ENCODE data around the gene CCDC13.
A peak's percentile ranks its signal among the peaks of the same experiment; 100 is the strongest.

Gene CCDC13

DNA sequence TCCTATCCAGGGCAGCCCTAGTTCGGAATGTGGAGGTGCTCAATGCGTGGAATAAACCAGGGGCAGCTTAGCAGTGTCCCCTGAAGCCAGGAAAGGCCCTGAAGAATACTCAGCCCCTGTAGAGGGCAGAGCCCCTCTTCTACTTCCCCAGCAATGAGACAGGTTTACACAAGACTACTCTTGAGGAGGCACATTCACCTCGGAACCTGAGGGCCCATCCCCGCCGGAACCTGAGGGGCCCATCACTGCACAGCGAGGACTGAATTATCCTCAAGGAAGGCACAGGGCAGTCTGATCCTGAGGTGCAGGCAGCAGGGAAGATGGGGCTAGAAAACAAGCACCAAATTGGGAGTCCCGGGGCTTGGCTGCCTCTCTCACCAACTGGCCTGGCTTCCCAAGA, 22.2 kb downstream of the CCDC13 start:
- no peaks in the 10 kb centered on the region for H3K79me1 ChIP-seq (ENCODE audit: low read depth, low read length)
- H2AFZ ChIP-seq (ENCODE audit: low read length): no peak overlapping the region
- H3K4me2 ChIP-seq (ENCODE audit: insufficient read depth, low read length, poor library complexity, severe bottlenecking): no peak overlapping the region
- no peak overlapping the region for H4K91ac ChIP-seq (ENCODE audit: low read depth, low read length, poor library complexity)
- H2BK15ac ChIP-seq (ENCODE audit: low read length): no peak overlapping the region
- H3K27ac ChIP-seq (replicated peaks; ENCODE audit: low read length): no peak overlapping the region
- H3K4ac ChIP-seq (ENCODE audit: low read length): no peak overlapping the region
- H3K9me3 ChIP-seq (replicated peaks in 1 of 2; ENCODE audit: control insufficient read depth in 2 of 2, insufficient read depth in 1 of 2, low read depth in 1 of 2, low read length in 2 of 2): no peaks in the 10 kb centered on the region
- no peaks in the 10 kb centered on the region for H3K27me3 ChIP-seq (ENCODE audit: control insufficient read depth in 3 of 3, insufficient read depth in 3 of 3, low read depth in 1 of 3, low read length in 3 of 3)
- no peak for DNase-seq (ENCODE audit: low spot score)
- no peak overlapping the region for H3K14ac ChIP-seq (ENCODE audit: low read length)
- no peak overlapping the region for H3K4me3 ChIP-seq (ENCODE audit: low read length in 2 of 2)
- no peak overlapping the region for H2AK5ac ChIP-seq (ENCODE audit: low read depth, low read length)
- WGBS, 2 donors (ENCODE audit: extremely low coverage in 2 of 2, insufficient read length in 2 of 2, insufficient replicate concordance in 1 of 2): no CpG with 5 or more reads among the region's 7 CpGs
- H3K9ac ChIP-seq (ENCODE audit: low read depth, low read length, poor library complexity): no peak overlapping the region
- H3K36me3 ChIP-seq (replicated peaks in 1 of 2; ENCODE audit: control insufficient read depth in 2 of 2, insufficient read depth in 2 of 2, low read length in 2 of 2): no peaks in the 10 kb centered on the region
- no peak overlapping the region for H2BK120ac ChIP-seq (ENCODE audit: low read depth, low read length)
- peaks cover 0 to 13% of the 10 kb centered on the region in 2 donors for H3K4me1 ChIP-seq (ENCODE audit: control insufficient read depth in 2 of 2, insufficient read depth in 1 of 2, low read depth in 1 of 2, low read length in 2 of 2)
- no peak overlapping the region for H2BK5ac ChIP-seq (ENCODE audit: low read length)
- H3K18ac ChIP-seq (ENCODE audit: low read length): no peak overlapping the region
- H3K23ac ChIP-seq (ENCODE audit: low read depth, low read length, poor library complexity): no peak overlapping the region
- no peak overlapping the region for H4K8ac ChIP-seq (ENCODE audit: low read depth, low read length)
- H2BK12ac ChIP-seq (ENCODE audit: low read length): no peak overlapping the region

DNA sequence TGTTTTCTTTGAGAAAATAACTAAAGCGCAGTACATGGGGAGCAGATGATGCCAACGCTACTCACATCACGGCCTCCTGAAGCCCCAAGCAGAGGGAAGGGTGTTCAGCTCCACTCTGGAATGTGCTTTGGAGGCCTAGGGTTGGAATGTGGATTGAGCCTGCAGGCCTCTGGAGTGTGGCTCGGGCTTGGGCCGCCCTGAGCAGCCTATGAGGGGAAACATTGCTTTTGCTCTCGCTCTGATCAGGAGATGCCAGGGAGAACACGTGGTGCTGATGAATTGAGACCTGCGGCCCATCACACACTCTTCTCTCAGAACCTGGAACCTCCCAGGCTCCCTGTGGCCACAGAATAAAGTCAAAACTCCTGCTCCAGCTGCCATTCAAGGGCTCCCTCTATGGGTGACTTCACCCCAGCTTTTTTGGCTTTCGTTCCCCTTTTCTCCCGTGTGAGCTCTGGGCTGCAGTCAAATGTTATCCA, 23.3 kb downstream of the CCDC13 start:
- Histone ChIP-seq H3K4ac (ENCODE audit: low read length) (no peak overlapping the region), H4K8ac (ENCODE audit: low read depth, low read length) (no peak overlapping the region), H3K4me1 (ENCODE audit: control insufficient read depth in 2 of 2, insufficient read depth in 1 of 2, low read depth in 1 of 2, low read length in 2 of 2) (peaks cover 0 to 13% of the 10 kb centered on the region in 2 donors), H3K23ac (ENCODE audit: low read depth, low read length, poor library complexity) (no peak overlapping the region), H3K4me2 (ENCODE audit: insufficient read depth, low read length, poor library complexity, severe bottlenecking) (no peak overlapping the region), H4K91ac (ENCODE audit: low read depth, low read length, poor library complexity) (no peak overlapping the region), H3K27me3 (ENCODE audit: control insufficient read depth in 3 of 3, insufficient read depth in 3 of 3, low read depth in 1 of 3, low read length in 3 of 3) (no peaks in the 10 kb centered on the region), H3K18ac (ENCODE audit: low read length) (peak overlapping the region; percentile 64), H3K36me3 (replicated peaks in 1 of 2; ENCODE audit: control insufficient read depth in 2 of 2, insufficient read depth in 2 of 2, low read length in 2 of 2) (no peaks in the 10 kb centered on the region), H2BK12ac (ENCODE audit: low read length) (no peak overlapping the region), H2BK15ac (ENCODE audit: low read length) (peak overlapping the region; percentile 16), H3K27ac (replicated peaks; ENCODE audit: low read length) (no peak overlapping the region), H3K4me3 (ENCODE audit: low read length in 2 of 2) (no peak overlapping the region), H2BK5ac (ENCODE audit: low read length) (peak overlapping the region; percentile 33), H3K14ac (ENCODE audit: low read length) (no peak overlapping the region), H3K79me1 (ENCODE audit: low read depth, low read length) (no peaks in the 10 kb centered on the region), H3K9ac (ENCODE audit: low read depth, low read length, poor library complexity) (no peak overlapping the region), H2BK120ac (ENCODE audit: low read depth, low read length) (peak overlapping the region; percentile 9), H2AK5ac (ENCODE audit: low read depth, low read length) (no peak overlapping the region), H2AFZ (ENCODE audit: low read length) (no peak overlapping the region), H3K9me3 (replicated peaks in 1 of 2; ENCODE audit: control insufficient read depth in 2 of 2, insufficient read depth in 1 of 2, low read depth in 1 of 2, low read length in 2 of 2) (no peaks in the 10 kb centered on the region)
- no CpG with 5 or more reads among the region's 10 CpGs for WGBS, 2 donors (ENCODE audit: extremely low coverage in 2 of 2, insufficient read length in 2 of 2, insufficient replicate concordance in 1 of 2)
- no peak for DNase-seq (ENCODE audit: low spot score)

DNA sequence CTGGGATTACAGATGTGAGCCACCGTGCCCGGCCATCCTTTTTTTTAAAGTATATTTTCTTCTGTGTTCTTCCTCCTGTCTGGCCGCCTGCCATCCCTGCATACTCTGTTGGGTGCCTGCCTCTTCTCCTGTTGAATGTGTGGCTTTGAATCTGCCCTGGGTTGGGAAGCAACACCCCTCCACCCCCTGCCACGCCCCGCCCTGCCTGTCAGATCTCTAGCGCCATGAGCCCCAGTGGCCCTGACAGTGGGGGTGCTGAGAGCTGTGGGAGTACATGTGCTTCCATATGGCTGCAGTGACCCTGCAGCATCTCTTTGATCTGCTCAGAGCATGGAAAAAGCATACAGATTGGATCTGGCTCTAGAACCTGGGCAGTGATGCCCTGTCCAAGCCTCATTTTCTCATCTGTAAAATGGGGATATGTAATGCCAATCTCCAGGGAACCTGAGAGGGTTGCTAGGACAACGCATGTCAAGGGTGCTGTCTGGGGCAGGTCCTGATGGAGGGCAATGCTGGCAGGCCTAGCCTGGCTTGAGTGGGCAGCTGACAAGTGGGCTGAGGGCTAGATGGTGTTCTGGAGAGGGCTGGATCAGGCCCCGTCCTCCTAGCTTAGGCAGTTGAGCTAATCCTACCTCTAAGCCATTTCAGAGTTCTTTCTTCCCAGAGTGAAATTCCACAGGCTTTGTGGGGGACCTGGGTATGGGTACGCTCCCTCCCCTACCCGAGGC, 23.9 kb downstream of the CCDC13 start:
- Histone ChIP-seq H3K9me3 (replicated peaks in 1 of 2; ENCODE audit: control insufficient read depth in 2 of 2, insufficient read depth in 1 of 2, low read depth in 1 of 2, low read length in 2 of 2) (no peaks in the 10 kb centered on the region), H4K91ac (ENCODE audit: low read depth, low read length, poor library complexity) (no peak overlapping the region), H2BK120ac (ENCODE audit: low read depth, low read length) (peak overlapping the region; percentile 9), H3K18ac (ENCODE audit: low read length) (peak overlapping the region; percentile 64), H2BK15ac (ENCODE audit: low read length) (peak overlapping the region; percentile 16), H2AK5ac (ENCODE audit: low read depth, low read length) (no peak overlapping the region), H3K4me1 (ENCODE audit: control insufficient read depth in 2 of 2, insufficient read depth in 1 of 2, low read depth in 1 of 2, low read length in 2 of 2) (peaks cover 0 to 13% of the 10 kb centered on the region in 2 donors), H2BK12ac (ENCODE audit: low read length) (no peak overlapping the region), H3K79me1 (ENCODE audit: low read depth, low read length) (no peaks in the 10 kb centered on the region), H4K8ac (ENCODE audit: low read depth, low read length) (no peak overlapping the region), H3K4me3 (ENCODE audit: low read length in 2 of 2) (no peak overlapping the region), H3K23ac (ENCODE audit: low read depth, low read length, poor library complexity) (no peak overlapping the region), H3K14ac (ENCODE audit: low read length) (no peak overlapping the region), H2AFZ (ENCODE audit: low read length) (no peak overlapping the region), H3K4ac (ENCODE audit: low read length) (no peak overlapping the region), H3K36me3 (replicated peaks in 1 of 2; ENCODE audit: control insufficient read depth in 2 of 2, insufficient read depth in 2 of 2, low read length in 2 of 2) (no peaks in the 10 kb centered on the region), H3K4me2 (ENCODE audit: insufficient read depth, low read length, poor library complexity, severe bottlenecking) (no peak overlapping the region), H2BK5ac (ENCODE audit: low read length) (peak overlapping the region; percentile 33), H3K27me3 (ENCODE audit: control insufficient read depth in 3 of 3, insufficient read depth in 3 of 3, low read depth in 1 of 3, low read length in 3 of 3) (no peaks in the 10 kb centered on the region), H3K27ac (replicated peaks; ENCODE audit: low read length) (no peak overlapping the region), H3K9ac (ENCODE audit: low read depth, low read length, poor library complexity) (no peak overlapping the region)
- WGBS, 2 donors (ENCODE audit: extremely low coverage in 2 of 2, insufficient read length in 2 of 2, insufficient replicate concordance in 1 of 2): no CpG with 5 or more reads among the region's 10 CpGs
- no peak for DNase-seq (ENCODE audit: low spot score)

DNA sequence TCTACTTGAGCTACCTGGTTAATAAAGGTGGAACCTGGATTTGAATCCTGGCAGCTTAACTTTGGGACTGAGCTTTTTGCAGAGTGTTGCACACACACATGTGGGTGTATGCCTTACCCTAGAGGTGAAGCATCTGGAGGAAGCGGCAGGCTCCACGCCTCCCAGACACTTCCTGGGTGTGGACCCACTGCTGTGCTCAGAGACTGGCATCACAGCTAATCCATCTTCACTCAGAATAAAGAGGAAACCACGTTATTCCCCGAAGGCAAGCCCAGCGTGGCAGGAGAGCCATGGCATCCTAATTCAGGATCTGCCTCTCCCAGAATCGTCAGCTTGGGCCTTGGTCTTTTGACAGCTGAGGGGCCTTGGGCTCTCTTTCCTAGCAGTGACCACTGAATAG, 25.5 kb downstream of the CCDC13 start:
- H4K91ac ChIP-seq (ENCODE audit: low read depth, low read length, poor library complexity): no peak overlapping the region

More for the DNA sequence above, 25.5 kb downstream of the CCDC13 start:
- Histone ChIP-seq H3K9me3 (replicated peaks in 1 of 2; ENCODE audit: control insufficient read depth in 2 of 2, insufficient read depth in 1 of 2, low read depth in 1 of 2, low read length in 2 of 2) (no peaks in the 10 kb centered on the region), H2BK12ac (ENCODE audit: low read length) (no peak overlapping the region), H3K79me1 (ENCODE audit: low read depth, low read length) (no peaks in the 10 kb centered on the region), H3K4me1 (ENCODE audit: control insufficient read depth in 2 of 2, insufficient read depth in 1 of 2, low read depth in 1 of 2, low read length in 2 of 2) (peaks cover 0 to 13% of the 10 kb centered on the region in 2 donors), H3K18ac (ENCODE audit: low read length) (no peak overlapping the region), H3K23ac (ENCODE audit: low read depth, low read length, poor library complexity) (no peak overlapping the region), H2BK5ac (ENCODE audit: low read length) (no peak overlapping the region), H2BK15ac (ENCODE audit: low read length) (no peak overlapping the region), H3K9ac (ENCODE audit: low read depth, low read length, poor library complexity) (no peak overlapping the region), H3K4ac (ENCODE audit: low read length) (no peak overlapping the region), H2BK120ac (ENCODE audit: low read depth, low read length) (no peak overlapping the region), H3K4me3 (ENCODE audit: low read length in 2 of 2) (no peak overlapping the region), H3K4me2 (ENCODE audit: insufficient read depth, low read length, poor library complexity, severe bottlenecking) (no peak overlapping the region), H3K27ac (replicated peaks; ENCODE audit: low read length) (no peak overlapping the region), H2AFZ (ENCODE audit: low read length) (no peak overlapping the region), H3K36me3 (replicated peaks in 1 of 2; ENCODE audit: control insufficient read depth in 2 of 2, insufficient read depth in 2 of 2, low read length in 2 of 2) (no peaks in the 10 kb centered on the region), H3K27me3 (ENCODE audit: control insufficient read depth in 3 of 3, insufficient read depth in 3 of 3, low read depth in 1 of 3, low read length in 3 of 3) (peaks cover 0 to 2% (median 0%) of the 10 kb centered on the region in 3 experiments), H4K8ac (ENCODE audit: low read depth, low read length) (no peak overlapping the region), H2AK5ac (ENCODE audit: low read depth, low read length) (no peak overlapping the region), H3K14ac (ENCODE audit: low read length) (no peak overlapping the region)
- WGBS, 2 donors (ENCODE audit: extremely low coverage in 2 of 2, insufficient read length in 2 of 2, insufficient replicate concordance in 1 of 2): no CpG with 5 or more reads among the region's 6 CpGs
- no peak for DNase-seq (ENCODE audit: low spot score)
